AG09319 (cell line): ENCODE data around the gene OMA1.

Experiments used
- DNase-seq: peaks from one replicate; pipeline ENCODE4 v3.0.0-alpha.2; 2010; ENCODE audit warnings: low read depth; ENCODE audit errors: extremely low read depth
- TF ChIP-seq, protein P1 (sequence below): IDR thresholded peaks from 2 replicates; pipeline ENCODE4 v1.5.1; 2011; ENCODE audit warnings: low read depth, mild to moderate bottlenecking, inconsistent platforms, low read length, moderate library complexity

Gene OMA1

DNA sequence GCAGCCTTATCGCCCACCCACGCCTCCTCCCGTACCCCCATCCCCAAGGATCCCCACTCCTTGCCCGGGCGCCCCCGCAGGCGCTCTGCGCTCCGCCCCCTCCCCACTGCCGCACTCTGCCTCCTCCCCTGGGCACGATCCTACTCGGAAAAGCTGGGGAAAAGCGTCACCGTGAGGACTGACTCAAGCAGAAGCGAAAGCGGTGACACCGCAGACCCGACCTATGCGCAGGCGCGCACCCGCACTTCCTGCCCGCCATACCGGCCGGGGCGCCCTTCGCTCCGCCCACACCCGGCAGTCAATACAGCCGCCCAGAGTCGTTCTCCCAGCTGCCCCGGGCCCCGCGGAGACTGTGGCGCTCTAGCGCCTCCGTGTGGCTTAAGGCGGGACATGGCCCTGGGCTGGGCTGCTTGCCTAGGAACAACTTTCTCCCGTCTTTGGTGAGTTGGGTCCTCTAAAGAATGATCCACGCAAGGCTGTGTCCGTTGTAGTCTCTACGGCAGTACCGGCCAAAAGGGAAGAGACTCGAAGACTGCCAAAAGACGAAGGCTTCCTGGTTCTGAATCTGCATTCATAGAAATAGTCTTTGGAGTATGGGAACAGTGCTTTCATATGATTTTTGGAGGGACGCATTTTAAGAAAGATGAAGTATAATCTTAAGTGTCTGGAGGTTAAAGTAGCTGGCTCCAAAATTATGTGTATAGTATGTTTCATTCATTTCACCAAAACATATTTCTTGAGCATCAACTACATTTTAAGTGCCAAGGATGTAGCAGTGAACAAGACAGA is at the start of gene OMA1:
Gene OMA1 (minus strand): TSS at position 207 of the 789 bp plus-strand sequence. CDS start 7,432 bp downstream, outside the sequence.
- TF ChIP-seq, protein P1, sequence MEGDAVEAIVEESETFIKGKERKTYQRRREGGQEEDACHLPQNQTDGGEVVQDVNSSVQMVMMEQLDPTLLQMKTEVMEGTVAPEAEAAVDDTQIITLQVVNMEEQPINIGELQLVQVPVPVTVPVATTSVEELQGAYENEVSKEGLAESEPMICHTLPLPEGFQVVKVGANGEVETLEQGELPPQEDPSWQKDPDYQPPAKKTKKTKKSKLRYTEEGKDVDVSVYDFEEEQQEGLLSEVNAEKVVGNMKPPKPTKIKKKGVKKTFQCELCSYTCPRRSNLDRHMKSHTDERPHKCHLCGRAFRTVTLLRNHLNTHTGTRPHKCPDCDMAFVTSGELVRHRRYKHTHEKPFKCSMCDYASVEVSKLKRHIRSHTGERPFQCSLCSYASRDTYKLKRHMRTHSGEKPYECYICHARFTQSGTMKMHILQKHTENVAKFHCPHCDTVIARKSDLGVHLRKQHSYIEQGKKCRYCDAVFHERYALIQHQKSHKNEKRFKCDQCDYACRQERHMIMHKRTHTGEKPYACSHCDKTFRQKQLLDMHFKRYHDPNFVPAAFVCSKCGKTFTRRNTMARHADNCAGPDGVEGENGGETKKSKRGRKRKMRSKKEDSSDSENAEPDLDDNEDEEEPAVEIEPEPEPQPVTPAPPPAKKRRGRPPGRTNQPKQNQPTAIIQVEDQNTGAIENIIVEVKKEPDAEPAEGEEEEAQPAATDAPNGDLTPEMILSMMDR, result peak; percentile 99
- DNase-seq, result peak; percentile 96

- DNase-seq, result no peak
- TF ChIP-seq, protein P1, result no peak
Observed at GRCh38 chr1:58594546-58594945, 48.0 kb upstream of the OMA1 start.

DNA sequence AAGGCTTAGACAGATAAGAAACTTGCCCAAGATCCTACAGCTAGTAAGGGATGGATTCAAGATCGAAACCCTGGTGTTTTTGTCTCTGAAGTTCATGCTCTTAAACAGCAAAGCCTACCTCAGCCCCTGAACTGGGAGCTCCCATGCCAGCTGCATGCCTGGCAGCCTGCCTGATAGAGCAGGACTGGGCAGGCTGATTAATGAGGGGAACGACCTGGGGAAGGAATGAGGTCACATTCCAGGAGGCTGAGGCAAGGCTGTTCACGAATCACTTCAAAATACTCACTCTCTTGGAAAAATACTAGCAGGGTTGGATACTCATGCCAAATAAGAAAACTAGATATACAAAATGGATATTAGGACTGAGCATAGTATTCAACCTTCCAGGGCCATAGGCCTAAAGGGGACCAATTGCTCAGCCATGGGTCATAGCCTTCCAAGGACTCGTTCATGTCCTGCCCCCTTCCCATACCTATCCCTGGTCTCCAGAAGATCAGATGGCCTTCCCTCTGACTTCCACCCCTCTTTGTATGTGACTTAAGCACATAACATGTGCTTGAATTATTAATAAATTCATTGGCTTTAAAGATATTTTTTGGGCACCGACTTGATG is 46.1 kb upstream of the OMA1 start:
- TF ChIP-seq, protein P1, result no peak
- peak; percentile 59 for DNase-seq

- no peak for DNase-seq
- TF ChIP-seq, protein P1, result no peak
Observed at GRCh38 chr1:58591806-58592205, 45.3 kb upstream of the OMA1 start.

- TF ChIP-seq, protein P1, result no peak
Observed at GRCh38 chr1:58590019-58590418, 43.5 kb upstream of the OMA1 start.

GRCh38 chr1:58588396-58588795 is 41.9 kb upstream of the OMA1 start:
- no peak for DNase-seq
- TF ChIP-seq, protein P1, result no peak

More at GRCh38 chr1:58590019-58590418, 43.5 kb upstream of the OMA1 start:
- no peak for DNase-seq

DNA sequence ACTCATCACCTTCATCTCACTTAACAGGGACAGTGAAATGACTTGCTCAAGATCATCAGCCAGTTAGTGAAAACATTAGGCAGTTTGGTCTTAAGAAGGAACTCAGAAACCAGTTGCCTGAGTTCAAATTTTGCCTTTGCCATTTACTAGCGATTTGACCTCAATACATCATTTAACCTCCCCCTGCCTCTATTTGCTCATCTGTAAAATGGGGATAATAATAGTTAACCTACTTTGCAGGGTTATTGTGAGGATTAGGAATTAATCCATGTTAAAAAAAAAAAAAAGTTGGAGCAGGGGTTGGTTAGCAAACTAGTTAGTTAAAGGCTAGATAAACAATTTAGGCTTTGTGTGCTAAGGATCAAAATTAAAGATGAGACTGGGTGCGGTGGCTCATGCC is 41.1 kb upstream of the OMA1 start:
- TF ChIP-seq, protein P1, result no peak
- DNase-seq, result no peak
